ENCODE measurements around the gene SLCO4C1.

DNA sequence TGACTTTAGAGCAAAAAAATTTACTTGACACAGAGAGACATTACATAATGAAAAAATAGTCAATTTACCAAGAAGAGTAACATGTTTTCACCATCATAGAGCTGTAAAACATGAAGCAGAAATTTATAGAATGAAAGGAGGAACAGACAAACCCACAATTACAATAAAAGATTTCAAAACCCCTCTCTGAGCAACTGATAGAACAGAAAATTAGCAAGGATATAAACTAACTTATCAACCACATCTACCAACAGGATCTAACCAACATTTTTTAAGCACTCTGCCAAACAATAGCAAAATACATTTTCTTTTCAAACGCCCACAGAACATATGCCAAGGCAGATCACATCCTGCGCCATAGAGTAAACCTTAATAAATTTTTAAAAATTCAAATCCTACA is 17.9 kb downstream of the SLCO4C1 start:
- TF ChIP-seq, protein P1, sequence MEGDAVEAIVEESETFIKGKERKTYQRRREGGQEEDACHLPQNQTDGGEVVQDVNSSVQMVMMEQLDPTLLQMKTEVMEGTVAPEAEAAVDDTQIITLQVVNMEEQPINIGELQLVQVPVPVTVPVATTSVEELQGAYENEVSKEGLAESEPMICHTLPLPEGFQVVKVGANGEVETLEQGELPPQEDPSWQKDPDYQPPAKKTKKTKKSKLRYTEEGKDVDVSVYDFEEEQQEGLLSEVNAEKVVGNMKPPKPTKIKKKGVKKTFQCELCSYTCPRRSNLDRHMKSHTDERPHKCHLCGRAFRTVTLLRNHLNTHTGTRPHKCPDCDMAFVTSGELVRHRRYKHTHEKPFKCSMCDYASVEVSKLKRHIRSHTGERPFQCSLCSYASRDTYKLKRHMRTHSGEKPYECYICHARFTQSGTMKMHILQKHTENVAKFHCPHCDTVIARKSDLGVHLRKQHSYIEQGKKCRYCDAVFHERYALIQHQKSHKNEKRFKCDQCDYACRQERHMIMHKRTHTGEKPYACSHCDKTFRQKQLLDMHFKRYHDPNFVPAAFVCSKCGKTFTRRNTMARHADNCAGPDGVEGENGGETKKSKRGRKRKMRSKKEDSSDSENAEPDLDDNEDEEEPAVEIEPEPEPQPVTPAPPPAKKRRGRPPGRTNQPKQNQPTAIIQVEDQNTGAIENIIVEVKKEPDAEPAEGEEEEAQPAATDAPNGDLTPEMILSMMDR (IDR thresholded peaks at IDR 0.05): no peak
- no peak for TF ChIP-seq POLR2A (IDR thresholded peaks at IDR 0.05)
